Stimulated activated CD8-positive, alpha-beta memory T cell treated with anti-CD3 and anti-CD28 coated beads, Interleukin-12 subunit alpha, Interleukin-12 subunit beta, amount 100 ng/mL, for 1 hour (primary cell): ENCODE measurements around the gene MTHFR.

Experiments used
- DNase-seq: peaks from one replicate; pipeline ENCODE4 v3.0.0-alpha.2; 2020; ENCODE audit warnings: low read depth

MTHFR gene

DNA sequence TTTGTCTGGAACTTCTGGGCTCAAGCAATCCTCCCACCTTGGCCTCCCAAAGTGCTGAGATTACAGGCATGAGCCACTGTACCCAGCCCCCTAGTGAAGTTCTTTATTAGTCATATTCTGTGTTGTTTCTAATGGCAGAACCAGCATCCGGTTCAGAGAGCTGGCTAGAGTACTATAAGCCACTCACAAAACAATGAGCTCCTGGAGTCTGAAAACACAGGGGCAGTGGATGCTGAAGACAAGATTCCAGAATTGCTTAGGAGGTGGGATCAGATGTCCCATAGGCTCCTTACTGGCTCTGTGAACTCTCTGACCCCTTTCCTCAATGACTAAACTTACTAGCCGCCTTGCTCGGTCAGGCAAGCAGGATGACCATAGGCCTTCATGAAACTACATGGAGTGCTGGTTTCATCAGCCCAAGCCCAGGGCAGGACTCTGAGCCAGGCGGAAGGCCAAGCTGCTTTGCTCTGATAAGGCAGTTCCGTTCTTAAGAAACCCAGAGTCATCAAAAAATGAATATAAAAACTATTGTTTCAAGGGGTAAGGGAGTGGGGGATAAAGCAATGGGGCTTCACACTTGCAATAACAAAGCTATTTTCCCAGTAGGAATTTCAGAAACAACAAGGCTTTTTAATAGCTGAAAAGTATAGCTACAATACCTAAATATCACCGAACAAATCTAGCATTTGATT, 8.1 kb downstream of the MTHFR start:
- DNase-seq: no peak

GRCh38 chr1:11796036-11796828, 9.5 kb downstream of the MTHFR start:
- DNase-seq: no peak

GRCh38 chr1:11795238-11795890, 10.4 kb downstream of the MTHFR start:
- no peak for DNase-seq

DNA sequence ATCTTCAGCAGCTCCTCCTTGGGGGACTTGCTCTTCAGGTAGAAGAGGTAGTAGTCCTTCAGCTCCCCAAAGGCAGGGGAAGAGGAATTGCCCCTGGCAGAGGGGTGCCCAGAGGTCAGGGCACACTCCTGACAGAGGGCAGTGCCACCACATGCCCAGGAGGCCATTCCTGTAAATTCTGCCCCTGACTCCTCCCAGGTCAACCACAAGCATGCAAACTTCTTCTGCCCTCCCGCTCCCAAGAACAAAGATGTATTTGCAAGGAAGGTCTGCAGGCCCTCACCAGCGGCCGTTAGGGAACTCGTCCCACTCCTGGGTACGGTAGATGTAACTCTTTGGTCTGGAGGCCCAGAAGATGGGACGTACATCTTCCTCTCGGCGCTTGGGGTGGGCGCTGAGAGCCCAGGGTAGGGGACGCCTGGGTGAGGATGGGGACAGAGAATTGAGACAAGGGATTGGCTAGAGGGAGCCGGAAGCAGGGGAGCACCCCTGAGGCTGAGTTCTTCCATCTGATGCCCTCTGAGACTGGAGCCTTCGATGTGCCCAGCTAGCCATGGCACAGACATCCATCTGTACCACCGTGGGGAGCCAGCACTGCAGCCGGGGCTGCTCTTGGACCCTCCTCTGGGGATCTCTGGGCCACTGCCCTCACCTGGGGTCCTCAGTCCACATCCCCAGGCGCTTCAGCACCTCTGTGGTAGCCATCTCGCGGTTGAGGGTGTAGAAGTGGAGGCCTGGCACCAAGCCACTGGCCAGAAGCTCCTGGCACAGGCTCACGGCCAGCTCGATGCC, 11.1 kb downstream of the MTHFR start:
- no peak for DNase-seq

DNA sequence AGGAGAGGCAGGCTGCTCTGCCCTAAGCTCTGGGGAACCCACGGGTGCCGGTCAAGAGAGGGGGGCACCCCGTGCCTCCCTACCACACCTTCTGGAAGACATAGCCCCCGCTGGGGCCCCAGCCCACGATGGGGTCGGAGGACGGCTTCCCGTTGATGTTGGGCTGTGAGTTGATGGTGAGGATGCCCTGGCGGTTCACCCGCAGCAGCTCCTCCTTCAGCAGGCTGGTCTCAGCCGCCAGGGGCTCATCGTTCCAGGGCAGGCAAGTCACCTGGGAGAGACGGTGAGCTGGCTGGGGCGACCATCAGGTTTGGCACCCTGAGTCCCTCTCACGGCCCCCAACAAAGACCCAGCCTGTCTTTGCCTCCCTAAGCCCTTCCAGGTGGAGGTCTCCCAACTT, 11.9 kb downstream of the MTHFR start:
- DNase-seq: no peak

DNA sequence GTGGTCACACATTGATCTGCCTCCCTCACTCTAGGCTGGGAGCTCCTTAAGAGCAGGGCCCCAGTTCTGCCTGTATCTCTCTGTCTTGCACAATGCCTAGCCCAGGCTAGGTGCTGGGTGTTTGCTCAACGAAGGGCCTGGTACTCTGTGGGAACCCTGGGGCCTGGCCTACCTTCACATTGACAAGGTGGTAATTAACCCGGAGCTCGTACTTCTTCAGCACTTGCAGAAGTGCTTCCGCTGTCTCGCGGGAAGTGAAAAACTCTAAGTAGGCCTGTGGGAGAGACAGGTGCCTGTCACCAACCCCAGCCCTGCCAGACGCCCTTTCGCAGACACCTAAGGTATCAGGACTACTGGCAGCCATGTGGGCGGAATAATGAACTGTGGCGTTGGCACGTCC, 13.7 kb downstream of the MTHFR start:
- DNase-seq: no peak

DNA sequence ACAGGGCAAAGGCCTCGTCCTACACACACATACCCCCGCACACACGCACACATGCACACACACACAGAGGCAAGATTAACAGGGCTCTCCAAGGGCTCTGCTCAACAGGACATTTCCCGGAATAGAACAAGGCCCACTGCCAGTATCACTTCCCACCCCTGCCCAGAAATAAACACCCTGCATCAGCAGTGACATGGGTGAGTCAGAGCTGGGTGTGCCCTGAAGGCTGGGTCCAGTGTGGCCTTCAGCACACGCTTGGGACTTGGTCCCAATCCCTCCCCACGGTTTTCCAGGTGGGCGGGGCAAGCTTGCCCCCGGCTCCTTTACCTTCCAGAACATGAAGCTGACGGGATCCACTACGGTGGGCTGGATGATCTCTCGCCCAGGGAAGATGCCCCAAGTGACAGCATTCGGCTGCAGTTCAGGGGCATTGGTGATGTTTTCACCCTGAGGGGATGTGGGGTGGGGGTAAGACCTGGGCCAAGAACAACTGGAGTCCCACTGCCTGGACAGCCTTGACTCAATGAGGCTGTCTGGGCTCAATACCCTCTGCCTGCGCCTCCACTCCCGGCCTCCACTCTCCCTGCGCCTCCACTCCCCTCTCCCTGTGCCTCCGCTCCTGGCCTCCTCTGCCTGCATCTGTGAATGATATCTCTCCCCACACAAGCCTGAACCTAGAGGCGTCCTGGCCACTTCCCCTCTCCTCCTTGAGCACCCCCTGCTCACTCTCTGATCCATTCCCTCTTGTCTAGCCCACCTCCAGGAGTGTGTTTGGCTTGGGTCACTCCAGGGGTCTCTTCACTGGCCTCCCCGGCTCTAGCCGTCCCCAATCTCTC, 14.7 kb downstream of the MTHFR start:
- DNase-seq: no peak

- no peak for DNase-seq
These were observed 15.5 kb downstream of the MTHFR start for GRCh38 chr1:11790101-11790879.

GRCh38 chr1:11789126-11790067, 16.4 kb downstream of the MTHFR start:
- DNase-seq: no peak

DNA sequence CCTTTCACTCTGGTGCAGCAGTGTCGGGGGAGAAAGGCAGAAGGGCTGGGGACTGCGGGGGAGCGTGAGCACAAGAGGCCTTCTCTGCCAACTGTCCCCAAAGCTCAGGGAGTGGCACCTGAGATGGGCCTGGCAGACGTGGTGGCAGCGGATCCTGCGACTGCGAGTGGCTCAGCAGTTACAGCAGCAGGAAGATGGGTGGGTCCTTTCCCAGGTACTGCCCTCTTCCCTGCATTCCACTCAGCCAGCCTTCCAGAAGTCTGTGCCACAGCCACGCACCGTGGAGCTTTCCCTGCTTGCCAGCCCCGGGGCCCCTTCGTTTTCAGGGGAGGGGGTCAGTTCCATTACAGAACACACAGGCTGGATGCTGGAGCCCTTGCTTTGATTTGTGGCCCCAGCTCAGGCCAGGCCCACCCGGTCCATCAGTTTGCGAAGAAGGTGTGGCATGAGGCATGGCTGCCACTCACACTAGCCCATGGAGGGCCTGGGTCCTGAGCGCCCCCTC, 17.2 kb downstream of the MTHFR start:
- no peak for DNase-seq

DNA sequence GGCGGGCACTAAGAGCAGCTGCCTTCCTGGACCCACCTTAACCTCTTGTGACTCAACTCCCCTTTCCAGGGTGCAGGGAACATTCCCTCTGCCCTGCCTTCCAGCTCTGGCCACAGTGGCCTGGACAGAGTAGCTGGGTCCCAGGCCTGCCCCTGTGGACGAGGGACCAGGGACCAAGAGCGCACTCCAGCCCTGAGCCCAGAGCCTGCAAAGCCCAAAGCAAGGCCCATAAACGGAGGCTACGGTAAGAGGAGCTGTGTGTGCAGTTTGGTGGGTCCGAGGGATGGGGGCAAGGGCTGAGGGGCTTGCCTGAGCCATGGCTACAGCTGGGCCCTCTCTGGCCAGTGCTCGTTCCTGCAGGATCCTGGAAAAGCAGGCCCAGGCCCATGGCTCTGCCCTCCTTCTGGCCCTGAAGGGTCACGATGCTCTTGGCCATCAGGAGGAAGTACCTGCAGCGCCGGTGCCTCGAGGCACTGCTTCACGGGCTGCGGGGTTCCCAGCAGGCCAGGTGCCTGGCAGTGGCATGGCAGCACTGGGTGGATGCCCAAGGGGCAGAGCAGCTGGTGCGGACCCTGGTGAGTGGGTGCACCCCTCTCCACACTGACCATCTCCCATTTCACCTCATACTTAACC, 17.8 kb downstream of the MTHFR start:
- DNase-seq: no peak

- no peak for DNase-seq
These were observed 18.4 kb downstream of the MTHFR start for GRCh38 chr1:11787251-11787803.

DNA sequence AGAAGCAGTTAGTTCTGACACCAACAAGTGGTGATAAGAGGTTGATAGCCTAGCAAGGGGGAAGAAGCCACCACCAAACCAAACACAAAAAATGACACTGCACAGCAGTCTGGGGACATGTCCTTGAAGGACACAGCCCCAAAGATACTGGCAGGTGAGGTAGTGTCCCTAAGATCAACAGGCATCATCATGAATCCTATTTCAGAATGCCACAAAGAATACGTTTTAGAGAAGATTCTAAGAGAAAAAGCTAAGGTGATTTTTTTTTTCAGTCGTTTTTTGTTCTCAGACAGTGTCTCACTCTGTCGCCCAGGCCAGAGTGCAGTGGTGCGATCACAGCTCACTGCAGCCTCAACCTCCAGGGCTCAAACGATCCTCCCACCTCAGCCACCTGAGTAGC, 19.6 kb downstream of the MTHFR start:
- no peak for DNase-seq

DNA sequence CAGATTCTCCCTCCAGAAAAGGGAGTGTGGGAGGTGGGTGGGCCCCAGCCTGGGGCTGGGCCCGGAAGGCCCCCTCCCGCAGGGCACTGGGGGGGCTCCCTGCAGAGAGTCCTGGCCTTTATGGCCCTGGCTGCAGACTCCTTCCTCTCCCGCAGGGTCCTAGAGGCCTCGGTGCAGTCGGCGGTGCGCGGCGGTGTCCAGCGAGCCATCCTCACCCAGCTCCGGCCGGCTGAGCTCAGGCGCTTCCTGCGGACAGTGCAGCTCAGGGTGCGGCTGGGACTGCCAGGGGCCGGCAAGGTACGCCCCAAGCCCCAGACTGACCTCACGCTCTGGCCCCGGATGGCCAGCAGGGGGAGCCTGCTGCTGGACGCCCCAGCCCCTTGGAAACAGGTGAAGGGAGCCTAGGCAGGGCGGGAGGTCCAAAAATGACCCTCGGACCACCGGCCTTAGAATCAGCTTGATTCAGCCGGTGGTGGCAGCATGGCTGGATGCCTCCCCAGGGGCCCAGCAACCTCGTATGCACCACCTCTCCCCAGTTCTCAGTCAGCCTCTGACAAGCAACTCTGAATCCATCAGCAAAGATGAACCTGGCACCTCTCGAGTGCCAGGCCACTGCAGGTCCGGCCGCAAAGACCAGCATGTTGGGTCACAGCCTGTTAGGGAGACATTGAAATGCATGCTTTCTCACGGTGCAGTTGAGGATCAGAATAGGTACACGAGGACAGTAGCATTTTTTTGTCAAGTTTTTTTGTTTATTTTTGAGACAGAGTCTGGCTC, 20.6 kb downstream of the MTHFR start:
- DNase-seq: no peak

DNA sequence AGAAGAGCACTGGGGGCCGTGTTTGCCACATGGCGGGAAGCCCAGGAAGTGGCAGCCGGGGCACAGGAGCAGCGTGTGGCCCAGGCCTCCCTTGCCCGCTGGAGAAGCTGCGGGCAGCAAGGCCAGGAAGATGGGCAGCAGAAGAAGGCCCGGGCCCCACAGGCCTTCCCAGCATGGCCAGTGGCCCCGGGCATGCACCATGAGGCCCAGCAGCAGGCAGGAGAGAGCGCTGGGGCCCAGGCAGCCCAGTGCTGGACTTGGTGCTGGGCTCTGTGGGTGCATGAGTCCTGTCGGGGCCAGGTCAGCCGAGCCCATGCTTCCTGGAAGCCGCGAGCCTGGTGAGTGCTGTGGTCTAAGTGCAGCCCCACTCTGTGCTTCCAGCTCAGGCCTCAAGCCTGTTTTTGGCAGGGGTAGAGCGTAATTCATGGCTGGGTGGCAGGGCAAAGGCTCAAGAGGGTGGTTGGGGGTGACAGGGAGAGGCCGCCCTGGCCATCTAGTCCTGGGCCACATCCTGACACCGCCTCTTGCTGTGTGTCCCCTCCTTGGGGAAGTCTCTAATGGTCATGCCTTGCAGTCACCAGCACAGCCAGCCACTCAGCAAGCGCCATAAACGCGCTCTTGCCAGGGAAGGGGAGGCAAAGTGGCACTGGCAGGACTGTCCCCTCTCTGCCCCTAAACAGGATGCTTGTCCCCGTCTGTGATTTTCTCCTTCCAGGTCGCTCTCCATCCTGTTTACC, 21.3 kb downstream of the MTHFR start:
- DNase-seq: no peak

DNA sequence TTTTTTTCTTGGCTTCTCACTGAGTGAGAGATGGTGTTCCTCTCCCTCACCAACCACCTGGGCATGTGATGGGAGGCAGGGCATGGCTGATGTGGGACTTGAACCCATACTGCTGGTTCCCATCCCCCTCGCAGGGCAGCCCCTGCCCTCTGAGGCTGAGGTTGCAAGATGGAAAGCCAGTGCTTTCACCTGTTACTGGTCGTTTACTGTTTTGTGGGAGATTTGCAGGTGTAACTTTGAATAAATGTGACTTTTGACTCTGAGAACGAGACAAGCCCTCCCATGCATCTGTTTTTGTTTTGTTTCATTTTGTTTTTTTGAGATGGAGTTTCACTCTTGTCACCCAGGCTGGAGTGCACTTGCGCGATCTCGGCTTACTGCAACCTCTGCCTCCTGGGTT, 22.2 kb downstream of the MTHFR start:
- no peak for DNase-seq

DNA sequence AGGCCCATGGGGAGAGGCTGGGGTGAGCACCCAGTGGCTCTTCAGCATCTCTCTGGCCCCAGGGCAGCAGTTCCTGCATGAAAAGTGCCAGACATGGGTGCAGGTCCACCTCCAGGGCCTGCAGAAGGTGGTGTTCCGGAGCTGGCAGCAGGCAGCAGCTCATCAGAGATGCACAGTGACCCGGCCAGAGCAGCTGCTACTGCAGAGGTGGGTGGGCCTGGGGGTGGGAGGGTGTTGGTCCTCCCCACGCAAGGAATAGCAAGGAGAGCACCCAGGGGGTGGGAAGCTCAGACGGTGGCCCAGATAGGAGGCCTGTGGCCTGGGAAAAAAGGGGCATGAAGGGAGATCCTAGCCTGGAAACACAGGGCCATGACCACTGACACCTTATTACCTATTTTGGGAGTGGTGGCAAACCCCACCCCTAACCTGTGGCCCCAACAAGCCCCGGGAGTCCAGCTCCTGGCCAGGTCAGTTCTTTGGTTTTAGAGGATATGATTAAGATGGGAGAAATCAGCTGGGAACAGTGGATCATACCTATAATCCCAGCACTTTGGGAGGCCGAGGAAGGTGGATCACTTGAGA, 23.5 kb downstream of the MTHFR start:
- DNase-seq: no peak
